Stimulated activated CD4-positive, alpha-beta T cell treated with anti-CD3 and anti-CD28 coated beads, TNF-alpha, amount 100 ng/mL, for 24 hours (primary cell): ENCODE results near the gene HFM1.
"Not testable (repeated sequence)": the region's sequence is repeated elsewhere in the genome, so short reads cannot be mapped to it uniquely, and the experiment has no call there.

Source experiments
- DNase-seq, 3 experiments: peaks; one replicate each; pipeline ENCODE4 v3.0.0-alpha.2; 2020; ENCODE audit warnings: low read depth in 3 of 3

Gene HFM1

GRCh38 chr1:91404151-91405012 is at the start of gene HFM1:
Gene HFM1, minus strand, starts transcription at chr1:91404837. Its CDS starts 3,755 bp downstream, at chr1:91401082.
- peak in 2 of 3 experiments; percentile 35 to 64 for DNase-seq

GRCh38 chr1:91454136-91454535 is 49.5 kb upstream of the HFM1 start:
- DNase-seq, result no peak

DNA sequence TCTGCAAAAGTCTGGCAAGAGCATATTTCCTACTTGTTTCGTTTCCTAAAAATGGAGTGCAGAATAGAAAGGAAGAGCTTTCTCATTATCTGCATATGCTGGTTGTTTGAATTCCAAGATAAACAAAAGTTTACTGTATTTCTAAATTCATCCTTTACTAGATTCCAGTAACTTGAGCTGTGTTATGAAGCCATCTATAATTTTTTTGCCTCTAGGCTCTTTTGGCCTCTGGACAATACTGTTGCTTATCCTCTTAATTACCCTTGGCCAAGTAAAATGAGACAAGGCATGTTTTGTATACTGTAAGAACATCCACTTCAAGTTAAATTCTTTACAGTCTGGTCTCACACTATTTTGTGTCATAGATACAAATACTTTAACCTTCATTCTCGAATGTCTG is 45.6 kb upstream of the HFM1 start:
- DNase-seq, result no peak

- DNase-seq, result not testable (repeated sequence)
Observed at GRCh38 chr1:91447782-91448181, 43.1 kb upstream of the HFM1 start.

DNA sequence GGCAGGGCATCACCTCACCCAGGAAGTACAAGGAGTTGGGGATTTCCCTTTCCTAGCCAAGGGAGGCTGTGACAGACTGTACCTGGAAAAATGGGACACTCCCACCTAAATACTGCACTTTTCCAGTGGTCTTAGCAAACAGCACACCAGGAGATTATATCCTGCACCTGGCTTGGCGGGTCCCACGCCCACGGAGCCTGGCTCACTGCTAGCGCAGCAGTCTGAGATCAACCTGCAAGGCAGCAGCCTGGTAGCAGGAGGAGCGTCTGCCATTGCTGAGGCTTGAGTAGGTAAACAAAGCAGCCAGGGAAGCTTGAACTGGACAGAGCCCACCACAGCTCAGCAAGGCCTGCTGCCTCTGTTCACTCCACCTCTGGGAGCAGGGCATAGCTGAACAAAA is 37.3 kb upstream of the HFM1 start:
- not testable (repeated sequence) for DNase-seq

- no peak for DNase-seq
Observed at GRCh38 chr1:91440847-91441246, 36.2 kb upstream of the HFM1 start.

DNA sequence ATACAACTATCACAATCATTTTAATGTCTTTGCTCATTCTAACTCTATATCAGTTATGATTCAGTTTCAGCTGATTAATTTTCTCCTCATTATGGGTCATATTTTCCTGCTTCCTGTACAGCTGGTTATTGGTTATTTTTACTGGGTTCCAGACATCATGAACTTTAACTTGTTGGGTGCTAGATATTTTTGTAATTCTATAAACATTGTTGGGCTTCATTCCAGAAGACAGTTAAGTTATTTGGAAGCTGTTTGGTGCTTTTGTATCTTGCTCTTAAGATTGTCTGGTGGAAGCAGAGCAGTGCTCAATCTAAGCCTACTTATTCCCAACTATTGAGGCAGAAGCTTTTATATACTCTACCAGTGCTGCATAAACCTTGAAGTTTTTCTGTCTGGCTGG is 34.4 kb upstream of the HFM1 start:
- DNase-seq, result no peak

DNA sequence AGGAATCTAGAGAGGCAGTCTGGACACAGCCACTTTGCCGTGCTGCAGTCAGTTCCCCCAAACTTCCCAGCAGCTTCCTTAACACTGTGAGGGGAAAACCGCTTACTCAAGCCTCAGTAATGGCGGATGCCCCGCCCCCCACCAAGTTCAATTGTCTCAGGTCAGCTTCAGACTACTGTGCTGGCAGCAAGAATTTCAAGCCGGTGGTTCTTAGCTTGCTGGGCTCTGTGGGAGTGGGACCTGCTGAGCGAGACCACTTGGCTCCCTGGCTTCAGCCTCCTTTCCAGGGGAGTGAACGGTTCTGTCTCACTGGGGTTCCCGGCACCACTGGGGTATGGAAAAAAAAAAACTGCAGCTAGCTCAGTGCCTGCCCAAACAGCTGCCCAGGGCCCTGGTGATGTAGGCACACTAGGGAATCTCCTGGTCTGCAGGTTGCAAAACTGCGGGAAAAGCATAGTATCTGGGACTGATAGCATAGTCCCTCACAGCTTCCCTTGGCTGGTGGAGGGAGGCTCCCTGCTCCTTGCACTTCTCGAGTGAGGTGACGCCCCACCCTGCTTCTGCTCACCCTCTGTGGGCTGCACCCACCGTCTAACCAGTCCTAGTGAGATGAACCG is 23.7 kb upstream of the HFM1 start:
- DNase-seq, result no peak

GRCh38 chr1:91427741-91428140 is 23.1 kb upstream of the HFM1 start:
- DNase-seq, result no peak

- DNase-seq, result not testable (repeated sequence)
Observed at GRCh38 chr1:91422523-91422922, 17.9 kb upstream of the HFM1 start.

GRCh38 chr1:91412371-91412770 is 7.7 kb upstream of the HFM1 start:
- DNase-seq, result no peak

GRCh38 chr1:91406773-91407389 is 2.2 kb upstream of the HFM1 start:
- DNase-seq, result no peak

- no peak for DNase-seq
Observed at GRCh38 chr1:91402023-91402422, 2.6 kb downstream of the HFM1 start.

- no peak for DNase-seq
Observed at GRCh38 chr1:91400133-91400725, 4.4 kb downstream of the HFM1 start.

GRCh38 chr1:91398291-91398690 is 6.3 kb downstream of the HFM1 start:
- no peak for DNase-seq

- DNase-seq, result no peak
Observed at GRCh38 chr1:91397605-91398004, 7.0 kb downstream of the HFM1 start.

DNA sequence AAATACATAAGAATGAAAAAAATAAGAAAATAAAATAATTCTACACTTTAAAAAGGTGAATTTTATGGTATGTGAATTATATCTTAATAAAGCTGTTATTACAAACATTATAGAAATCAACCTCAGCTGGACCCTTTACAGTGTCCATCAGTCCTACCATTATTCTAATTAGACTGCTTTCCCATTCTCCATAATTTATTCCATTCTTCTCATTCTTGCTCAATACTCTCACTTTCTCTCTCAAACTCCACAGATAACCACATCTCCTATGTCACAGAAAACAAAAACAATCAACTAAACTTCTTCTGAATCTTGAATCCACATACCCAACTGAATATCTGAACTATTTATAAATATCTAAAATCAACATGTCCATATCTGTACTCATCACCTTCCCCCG is 11.6 kb downstream of the HFM1 start:
- no peak for DNase-seq

GRCh38 chr1:91386109-91386508 is 18.5 kb downstream of the HFM1 start:
- no peak for DNase-seq

- no peak for DNase-seq
Observed at GRCh38 chr1:91383456-91383855, 21.2 kb downstream of the HFM1 start.

- DNase-seq, result no peak
Observed at GRCh38 chr1:91381844-91382243, 22.8 kb downstream of the HFM1 start.

- no peak for DNase-seq
Observed at GRCh38 chr1:91374086-91374485, 30.6 kb downstream of the HFM1 start.

- not testable (repeated sequence) for DNase-seq
Observed at GRCh38 chr1:91372230-91372629, 32.4 kb downstream of the HFM1 start.
